HUES6 (cell line): ENCODE measurements around the gene TLE3.

ENCODE experiments used
- H3K27ac ChIP-seq: 2 replicates; pipeline ENCODE4 v1.7.0; 2013; ENCODE audit warnings: low read depth, mild to moderate bottlenecking, low read length, inconsistent platforms
- H3K27me3 ChIP-seq: 2 replicates; pipeline ENCODE4 v1.6.1; 2013; ENCODE audit warnings: low read length; ENCODE audit not compliant: control insufficient read depth, insufficient read depth
- H3K36me3 ChIP-seq: 2 replicates; pipeline ENCODE4 v1.6.1; 2013; ENCODE audit warnings: low read length; ENCODE audit not compliant: control insufficient read depth, insufficient read depth
- H3K4me1 ChIP-seq: 2 replicates; pipeline ENCODE4 v1.6.1; 2013; ENCODE audit warnings: low read length; ENCODE audit not compliant: control insufficient read depth, insufficient read depth
- H3K4me3 ChIP-seq: 2 replicates; pipeline ENCODE4 v1.5.1; 2013; ENCODE audit warnings: low read depth, low read length
- H3K9ac ChIP-seq: one replicate; pipeline ENCODE4 v1.6.1; 2013; ENCODE audit warnings: mild to moderate bottlenecking, low read length
- H3K9me3 ChIP-seq: 2 replicates; pipeline ENCODE4 v1.6.1; 2013; ENCODE audit warnings: low read depth, low read length; ENCODE audit not compliant: control insufficient read depth, insufficient read depth

Gene TLE3

GRCh38 chr15:70014860-70015490, 82.7 kb downstream of the TLE3 start:
- Histone ChIP-seq H3K4me3 (no peak overlapping the region), H3K27me3 (peaks cover 7% of the 10 kb centered on the region), H3K27ac (no peak overlapping the region)

GRCh38 chr15:70014331-70014730, 83.4 kb downstream of the TLE3 start:
- Histone ChIP-seq H3K4me1 (peaks cover 26% of the 10 kb centered on the region), H3K27ac (no peak overlapping the region), H3K9ac (no peak overlapping the region), H3K4me3 (no peak overlapping the region), H3K36me3 (no peaks in the 10 kb centered on the region), H3K27me3 (peaks cover 7% of the 10 kb centered on the region), H3K9me3 (no peaks in the 10 kb centered on the region)

More at GRCh38 chr15:70014860-70015490, 82.7 kb downstream of the TLE3 start:
- H3K9me3 ChIP-seq = no peaks in the 10 kb centered on the region
- H3K9ac ChIP-seq = no peak overlapping the region
- H3K4me1 ChIP-seq = peaks cover 26% of the 10 kb centered on the region
- H3K36me3 ChIP-seq = no peaks in the 10 kb centered on the region

GRCh38 chr15:70013656-70014313, 83.9 kb downstream of the TLE3 start:
- peaks cover 29% of the 10 kb centered on the region for H3K4me1 ChIP-seq
- no peak overlapping the region for H3K27ac ChIP-seq
- no peaks in the 10 kb centered on the region for H3K9me3 ChIP-seq
- no peak overlapping the region for H3K4me3 ChIP-seq
- H3K27me3 ChIP-seq = peaks cover 7% of the 10 kb centered on the region
- no peaks in the 10 kb centered on the region for H3K36me3 ChIP-seq
- no peak overlapping the region for H3K9ac ChIP-seq

- H3K4me1 ChIP-seq = peaks cover 29% of the 10 kb centered on the region
- H3K4me3 ChIP-seq = no peak overlapping the region
- H3K27ac ChIP-seq = no peak overlapping the region
- no peaks in the 10 kb centered on the region for H3K9me3 ChIP-seq
- no peak overlapping the region for H3K9ac ChIP-seq
- H3K36me3 ChIP-seq = no peaks in the 10 kb centered on the region
- peaks cover 7% of the 10 kb centered on the region for H3K27me3 ChIP-seq
Observed at GRCh38 chr15:70012895-70013294, 84.8 kb downstream of the TLE3 start.

- peaks cover 4% of the 10 kb centered on the region; the same call in 1 of the 2 replicates for H3K4me1 ChIP-seq
- H3K4me3 ChIP-seq = no peak overlapping the region
- no peak overlapping the region for H3K27ac ChIP-seq
- H3K9me3 ChIP-seq = no peaks in the 10 kb centered on the region
- H3K27me3 ChIP-seq = no peaks in the 10 kb centered on the region
- no peak overlapping the region for H3K9ac ChIP-seq
- no peaks in the 10 kb centered on the region for H3K36me3 ChIP-seq
Observed at GRCh38 chr15:70008697-70009290, 88.9 kb downstream of the TLE3 start.

- H3K4me3 ChIP-seq = no peak overlapping the region
- H3K36me3 ChIP-seq = no peaks in the 10 kb centered on the region
- H3K4me1 ChIP-seq = 0 out of 2 replicates have a peak, but pooled peaks cover 3% of the 10 kb centered on the region
- H3K9ac ChIP-seq = no peak overlapping the region
- no peaks in the 10 kb centered on the region for H3K27me3 ChIP-seq
- H3K9me3 ChIP-seq = peaks cover 12% of the 10 kb centered on the region
- no peak overlapping the region for H3K27ac ChIP-seq
Observed at GRCh38 chr15:70006259-70007147, 91.2 kb downstream of the TLE3 start.

- H3K36me3 ChIP-seq = no peaks in the 10 kb centered on the region
Observed at GRCh38 chr15:70004826-70005225, 92.9 kb downstream of the TLE3 start.

GRCh38 chr15:70002897-70003296, 94.8 kb downstream of the TLE3 start:
- no peaks in the 10 kb centered on the region for H3K36me3 ChIP-seq
- no peaks in the 10 kb centered on the region for H3K4me1 ChIP-seq
- H3K9me3 ChIP-seq = peaks cover 12% of the 10 kb centered on the region
- no peak overlapping the region for H3K9ac ChIP-seq
- H3K4me3 ChIP-seq = no peak overlapping the region
- no peak overlapping the region for H3K27ac ChIP-seq
- no peaks in the 10 kb centered on the region for H3K27me3 ChIP-seq

More at GRCh38 chr15:70004826-70005225, 92.9 kb downstream of the TLE3 start:
- H3K27ac ChIP-seq = no peak overlapping the region
- H3K4me1 ChIP-seq = 0 out of 2 replicates have a peak, but pooled peaks cover 3% of the 10 kb centered on the region
- no peak overlapping the region for H3K4me3 ChIP-seq
- H3K9ac ChIP-seq = no peak overlapping the region
- no peaks in the 10 kb centered on the region for H3K27me3 ChIP-seq
- H3K9me3 ChIP-seq = peaks cover 12% of the 10 kb centered on the region

- Histone ChIP-seq H3K27me3 (no peaks in the 10 kb centered on the region), H3K4me3 (no peak overlapping the region), H3K9ac (no peak overlapping the region), H3K36me3 (no peaks in the 10 kb centered on the region), H3K27ac (no peak overlapping the region), H3K4me1 (no peaks in the 10 kb centered on the region), H3K9me3 (peaks cover 12% of the 10 kb centered on the region)
Observed at GRCh38 chr15:70001859-70002258, 95.9 kb downstream of the TLE3 start.

GRCh38 chr15:69999392-70000085, 98.2 kb downstream of the TLE3 start:
- Histone ChIP-seq H3K27ac (no peak overlapping the region), H3K36me3 (no peaks in the 10 kb centered on the region), H3K27me3 (no peaks in the 10 kb centered on the region), H3K9ac (no peak overlapping the region), H3K4me3 (no peak overlapping the region), H3K4me1 (peaks cover 2% of the 10 kb centered on the region; the same call in 1 of the 2 replicates), H3K9me3 (peaks cover 12% of the 10 kb centered on the region)
